Tibial artery (tissue), 4 donors: ENCODE measurements around the gene ITGB7.
"Not testable (repeated sequence)": the region's sequence is repeated elsewhere in the genome, so short reads cannot be mapped to it uniquely, and the experiment has no call there.

Experiments
- DNase-seq, 2 donors: peaks; one replicate each; pipeline ENCODE4 v3.0.0-alpha.2; 2019
- H3K27ac ChIP-seq, 2 donors: fragments of 200-600 bp; sonication (generic) in 1 of 2; 1 replicate in 1 of 2; 2 replicates in 1 of 2; pipeline ENCODE4 v1.5.1; 2018 to 2019; ENCODE audit warnings: mild to moderate bottlenecking in 1 of 2
- H3K27me3 ChIP-seq, 2 donors: fragments of 200-600 bp; sonication (generic) in 1 of 2; one replicate each; pipeline versions ENCODE4 v1.5.1 to v1.6.0; 2016 to 2019
- H3K36me3 ChIP-seq, 3 donors: fragments of 200-600 bp; sonication (generic) in 2 of 3; one replicate each; pipeline ENCODE4 v1.5.1; 2016 to 2019; ENCODE audit warnings: mild to moderate bottlenecking in 2 of 3
- H3K4me1 ChIP-seq, 4 donors: fragments of 200-600 bp; sonication (generic) in 2 of 4; 1 replicate in 3 of 4; 2 replicates in 1 of 4; pipeline ENCODE4 v1.5.1; 2016 to 2019
- H3K4me3 ChIP-seq, 2 donors: fragments of 200-600 bp; sonication (generic) in 1 of 2; 1 replicate in 1 of 2; 2 replicates in 1 of 2; pipeline ENCODE4 v1.5.1; 2018 to 2019; ENCODE audit warnings: mild to moderate bottlenecking in 2 of 2
- H3K9me3 ChIP-seq, 3 donors: fragments of 200-600 bp; sonication (generic) in 1 of 3; one replicate each; pipeline ENCODE4 v1.5.1; 2016 to 2019
- intact Hi-C: fragments of 100-400 bp; cut with DNase I; formaldehyde crosslinking; loops from one replicate; pipeline ENCODE4 v1.15.0; 2023; ENCODE audit warnings: low total_unique reads
- TF ChIP-seq, protein P1 (sequence below), 2 experiments: fragments of 200-600 bp in 1 of 2; fragments of 450-650 bp in 1 of 2; IDR thresholded peaks; one replicate each; pipeline ENCODE4 v1.5.1; 2017 to 2019; ENCODE audit warnings: antibody characterized with exemption in 2 of 2, mild to moderate bottlenecking in 1 of 2, moderate library complexity in 1 of 2

ITGB7 gene

GRCh38 chr12:53208877-53209463, 1.9 kb upstream of the ITGB7 start:
- H3K4me3 ChIP-seq: no peak overlapping the region
- DNase-seq: no peak
- H3K36me3 ChIP-seq: peaks cover 36 to 46% (median 43%) of the 10 kb centered on the region in 3 donors
- H3K9me3 ChIP-seq: no peaks in the 10 kb centered on the region
- peaks cover 0 to 13% (median 4%) of the 10 kb centered on the region in 4 donors for H3K4me1 ChIP-seq
- no peaks in the 10 kb centered on the region for H3K27me3 ChIP-seq
- TF ChIP-seq, protein P1, sequence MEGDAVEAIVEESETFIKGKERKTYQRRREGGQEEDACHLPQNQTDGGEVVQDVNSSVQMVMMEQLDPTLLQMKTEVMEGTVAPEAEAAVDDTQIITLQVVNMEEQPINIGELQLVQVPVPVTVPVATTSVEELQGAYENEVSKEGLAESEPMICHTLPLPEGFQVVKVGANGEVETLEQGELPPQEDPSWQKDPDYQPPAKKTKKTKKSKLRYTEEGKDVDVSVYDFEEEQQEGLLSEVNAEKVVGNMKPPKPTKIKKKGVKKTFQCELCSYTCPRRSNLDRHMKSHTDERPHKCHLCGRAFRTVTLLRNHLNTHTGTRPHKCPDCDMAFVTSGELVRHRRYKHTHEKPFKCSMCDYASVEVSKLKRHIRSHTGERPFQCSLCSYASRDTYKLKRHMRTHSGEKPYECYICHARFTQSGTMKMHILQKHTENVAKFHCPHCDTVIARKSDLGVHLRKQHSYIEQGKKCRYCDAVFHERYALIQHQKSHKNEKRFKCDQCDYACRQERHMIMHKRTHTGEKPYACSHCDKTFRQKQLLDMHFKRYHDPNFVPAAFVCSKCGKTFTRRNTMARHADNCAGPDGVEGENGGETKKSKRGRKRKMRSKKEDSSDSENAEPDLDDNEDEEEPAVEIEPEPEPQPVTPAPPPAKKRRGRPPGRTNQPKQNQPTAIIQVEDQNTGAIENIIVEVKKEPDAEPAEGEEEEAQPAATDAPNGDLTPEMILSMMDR (IDR thresholded peaks at IDR 0.05): no peak
- intact Hi-C loops: no loop called here
- H3K27ac ChIP-seq: peak overlapping the region in 1 of 2 donors; percentile 21

DNA sequence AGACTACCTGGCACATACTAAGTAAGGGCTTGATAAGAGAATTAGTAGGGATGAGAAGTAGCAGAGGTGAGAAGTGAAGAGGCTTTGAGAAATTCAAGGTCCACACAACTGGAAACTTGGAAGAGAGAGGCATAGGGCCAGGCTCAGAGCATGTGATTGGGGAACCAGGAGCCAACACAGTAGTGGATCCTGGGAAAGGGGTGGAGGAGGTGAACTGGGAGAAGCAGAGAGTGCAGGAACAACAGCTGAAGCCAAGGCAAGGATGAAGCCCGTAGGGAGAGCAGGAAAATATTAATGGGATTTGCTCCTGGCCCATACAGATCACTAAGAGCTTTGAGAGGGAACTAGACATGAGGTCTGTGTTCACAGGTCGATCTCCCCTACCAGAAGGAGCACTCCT, 1.4 kb upstream of the ITGB7 start:
- Histone ChIP-seq H3K27ac (peak overlapping the region in 1 of 2 donors; percentile 21), H3K9me3 (no peaks in the 10 kb centered on the region), H3K36me3 (peaks cover 31 to 41% (median 37%) of the 10 kb centered on the region in 3 donors), H3K27me3 (no peaks in the 10 kb centered on the region), H3K4me1 (peaks cover 0 to 13% (median 4%) of the 10 kb centered on the region in 4 donors), H3K4me3 (no peak overlapping the region)
- intact Hi-C loops: no loop called here
- TF ChIP-seq, protein P1 (IDR thresholded peaks at IDR 0.05): no peak
- peak in 1 of 2 donors; percentile 62 for DNase-seq

DNA sequence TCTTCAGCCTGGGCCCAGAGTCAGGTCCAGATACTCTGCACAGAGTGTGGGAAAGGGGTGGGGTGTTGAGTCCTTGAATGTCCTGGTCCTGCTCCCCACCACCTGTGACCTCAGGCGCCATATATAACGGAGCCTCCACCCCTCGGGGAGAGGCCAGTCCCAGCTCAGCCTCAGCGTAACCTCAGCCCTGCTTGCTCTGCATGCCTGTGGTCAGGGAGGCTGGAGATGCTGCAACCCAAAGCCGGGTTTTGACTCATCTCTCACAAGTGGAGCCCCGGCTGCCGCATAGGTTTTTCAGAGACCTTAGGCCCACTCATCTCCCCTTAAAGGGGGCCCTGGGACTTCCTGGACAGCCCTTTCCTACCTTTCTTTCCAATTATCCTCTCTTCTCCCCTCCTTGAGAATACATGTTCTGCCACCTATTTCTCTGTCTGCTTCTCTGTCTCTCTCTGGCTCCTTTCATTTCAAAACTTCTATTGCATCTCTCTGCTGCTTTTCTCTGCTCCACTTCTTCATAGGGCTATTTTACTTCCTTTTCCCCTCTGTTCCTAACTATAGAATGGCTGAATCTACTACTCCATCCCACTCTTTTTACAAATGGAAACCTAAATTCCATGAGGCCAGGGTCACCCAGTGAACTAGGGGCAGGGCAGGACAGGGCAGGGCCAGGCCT, 1.2 kb downstream of the ITGB7 start:
- peaks cover 0 to 13% (median 4%) of the 10 kb centered on the region in 4 donors for H3K4me1 ChIP-seq
- H3K27me3 ChIP-seq: no peaks in the 10 kb centered on the region
- H3K36me3 ChIP-seq: peaks cover 6 to 16% (median 12%) of the 10 kb centered on the region in 3 donors
- H3K9me3 ChIP-seq: no peaks in the 10 kb centered on the region
- no peak overlapping the region for H3K4me3 ChIP-seq
- H3K27ac ChIP-seq: no peak overlapping the region
- TF ChIP-seq, protein P1 (IDR thresholded peaks at IDR 0.05): no peak
- intact Hi-C loops: no loop called here
- DNase-seq: peak in 1 of 2 donors; percentile 57

GRCh38 chr12:53204351-53204750, 2.7 kb downstream of the ITGB7 start:
- Histone ChIP-seq H3K4me1 (peaks cover 0 to 13% (median 4%) of the 10 kb centered on the region in 4 donors), H3K36me3 (peaks cover 0 to under 1% (median 0%) of the 10 kb centered on the region in 3 donors), H3K4me3 (no peak overlapping the region), H3K9me3 (no peaks in the 10 kb centered on the region), H3K27me3 (no peaks in the 10 kb centered on the region), H3K27ac (no peak overlapping the region)
- no peak for DNase-seq
- intact Hi-C loops: no loop called here
- TF ChIP-seq, protein P1 (IDR thresholded peaks at IDR 0.05): no peak

- peaks cover 0 to 11% (median 8%) of the 10 kb centered on the region in 4 donors for H3K4me1 ChIP-seq
- H3K9me3 ChIP-seq, H3K27me3 ChIP-seq, H3K4me3 ChIP-seq, H3K27ac ChIP-seq, intact Hi-C loops, H3K36me3 ChIP-seq, DNase-seq: not testable (repeated sequence)
Observed at GRCh38 chr12:53202316-53202715, 4.7 kb downstream of the ITGB7 start.

- DNase-seq: no peak
- Histone ChIP-seq H3K4me1 (peaks cover 0 to 12% (median 10%) of the 10 kb centered on the region in 4 donors), H3K9me3 (no peaks in the 10 kb centered on the region), H3K4me3 (no peak overlapping the region), H3K27me3 (no peaks in the 10 kb centered on the region), H3K27ac (no peak overlapping the region), H3K36me3 (no peaks in the 10 kb centered on the region)
- TF ChIP-seq, protein P1 (IDR thresholded peaks at IDR 0.05): no peak
- intact Hi-C loops: no loop called here
Observed at GRCh38 chr12:53201639-53202038, 5.4 kb downstream of the ITGB7 start.
